Measurements from ENCODE around the gene ZSCAN5B.

Gene ZSCAN5B

DNA sequence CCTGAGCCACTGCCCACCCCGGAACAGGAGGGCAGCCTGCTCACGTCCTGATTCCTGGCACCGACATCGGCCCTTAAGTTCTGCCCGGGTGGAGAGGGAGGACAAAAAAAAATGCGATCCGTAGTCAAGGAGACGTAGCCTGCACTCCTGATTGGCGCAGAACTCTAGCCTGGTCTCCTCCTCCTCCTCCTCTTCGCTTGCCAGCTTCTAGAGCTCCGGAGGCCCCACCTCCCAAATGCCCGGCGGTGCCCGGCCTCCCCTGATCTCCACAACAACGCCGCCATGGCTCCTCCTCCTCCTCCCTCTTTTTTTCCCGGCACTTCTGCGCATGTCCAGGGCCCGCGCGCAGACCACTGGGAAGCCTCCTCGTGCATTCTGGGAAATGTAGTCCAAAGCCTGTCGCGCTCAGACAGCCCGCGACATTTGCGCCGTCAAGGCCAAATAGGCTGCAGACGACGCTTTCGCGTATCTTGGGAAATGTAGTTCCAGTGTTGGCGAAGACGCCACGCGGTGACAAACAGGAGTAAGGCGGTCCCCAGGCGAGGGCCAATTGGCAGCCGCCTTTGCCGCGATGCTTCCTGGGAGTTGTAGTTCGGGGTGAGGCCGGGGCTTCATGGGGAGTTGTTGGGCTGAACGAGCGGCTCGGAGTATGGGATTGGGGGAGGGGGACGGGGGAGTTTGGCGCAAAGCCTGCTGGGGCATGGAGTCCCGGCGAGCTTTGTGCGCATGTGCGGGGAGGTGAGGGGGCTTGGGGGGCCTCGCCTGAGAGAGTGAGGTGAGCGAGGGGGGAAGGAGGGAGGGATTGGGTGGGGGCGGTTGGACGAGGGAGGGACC, 56.8 kb downstream of the ZSCAN5B start, which contains the start of gene ZNF444:
TSS of gene ZNF444 (plus strand) at position 705 of the 834 bp plus-strand sequence. CDS start 5,625 bp downstream, outside the sequence.
- TF ChIP-seq, protein P1, sequence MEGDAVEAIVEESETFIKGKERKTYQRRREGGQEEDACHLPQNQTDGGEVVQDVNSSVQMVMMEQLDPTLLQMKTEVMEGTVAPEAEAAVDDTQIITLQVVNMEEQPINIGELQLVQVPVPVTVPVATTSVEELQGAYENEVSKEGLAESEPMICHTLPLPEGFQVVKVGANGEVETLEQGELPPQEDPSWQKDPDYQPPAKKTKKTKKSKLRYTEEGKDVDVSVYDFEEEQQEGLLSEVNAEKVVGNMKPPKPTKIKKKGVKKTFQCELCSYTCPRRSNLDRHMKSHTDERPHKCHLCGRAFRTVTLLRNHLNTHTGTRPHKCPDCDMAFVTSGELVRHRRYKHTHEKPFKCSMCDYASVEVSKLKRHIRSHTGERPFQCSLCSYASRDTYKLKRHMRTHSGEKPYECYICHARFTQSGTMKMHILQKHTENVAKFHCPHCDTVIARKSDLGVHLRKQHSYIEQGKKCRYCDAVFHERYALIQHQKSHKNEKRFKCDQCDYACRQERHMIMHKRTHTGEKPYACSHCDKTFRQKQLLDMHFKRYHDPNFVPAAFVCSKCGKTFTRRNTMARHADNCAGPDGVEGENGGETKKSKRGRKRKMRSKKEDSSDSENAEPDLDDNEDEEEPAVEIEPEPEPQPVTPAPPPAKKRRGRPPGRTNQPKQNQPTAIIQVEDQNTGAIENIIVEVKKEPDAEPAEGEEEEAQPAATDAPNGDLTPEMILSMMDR (IDR thresholded peaks at IDR 0.05; ENCODE audit: control insufficient read depth, extremely low read depth, insufficient read depth): no peak
- H3K4me3 ChIP-seq (ENCODE audit: low read depth, low read length): peak within 1 kb of the TSS; percentile 60
- DNase-seq (ENCODE audit: low read depth): peak; percentile 99

DNA sequence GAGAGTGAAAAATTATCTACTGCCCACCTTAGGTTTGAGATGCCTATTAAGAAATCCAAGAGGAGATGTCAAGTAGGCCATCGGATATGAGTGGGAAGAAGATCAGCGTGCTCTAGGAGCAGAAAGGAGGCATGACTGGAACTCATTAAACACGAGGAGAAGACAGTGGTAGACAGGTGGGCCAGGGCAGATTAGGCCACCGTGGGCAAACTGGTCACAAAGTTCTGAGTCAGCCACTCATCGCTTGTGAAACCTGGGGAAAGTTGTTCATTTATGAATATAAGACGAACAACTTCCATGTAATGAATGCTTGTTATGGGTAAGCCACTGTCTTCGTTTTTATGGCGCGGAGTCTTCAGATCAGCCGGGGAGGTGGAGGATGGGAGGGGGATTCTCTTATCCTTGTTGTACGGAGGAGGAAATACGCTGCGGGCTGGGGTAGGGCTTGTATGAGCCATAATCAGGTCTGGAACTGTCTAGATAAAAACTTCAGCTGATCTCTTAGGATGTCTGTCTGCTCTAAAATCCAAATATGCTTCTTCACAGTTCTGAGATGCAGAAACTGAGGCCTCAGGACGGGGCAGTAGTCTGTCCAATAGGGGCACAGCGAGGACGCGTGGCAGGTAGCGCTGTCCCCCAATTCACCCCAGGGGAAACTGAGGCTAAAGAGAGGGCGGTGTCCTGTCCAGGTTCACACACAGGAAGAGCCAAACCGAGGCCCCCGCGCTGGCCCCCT, 57.6 kb downstream of the ZSCAN5B start:
- no peak for DNase-seq (ENCODE audit: low read depth)
- H3K4me3 ChIP-seq (ENCODE audit: low read depth, low read length): peak overlapping the region; percentile 60
- TF ChIP-seq, protein P1 (IDR thresholded peaks at IDR 0.05; ENCODE audit: control insufficient read depth, extremely low read depth, insufficient read depth): no peak
